Spleen (tissue), 7 donors: Measurements from ENCODE around the gene FSTL4.

Source experiments
- CTCF ChIP-seq, 11 experiments: fragments of 200-600 bp in 7 of 11; fragments of 450-650 bp in 4 of 11; sonication (generic) in 4 of 11; IDR thresholded peaks in 8 of 11; conservative IDR thresholded peaks in 3 of 11; 1 replicate in 7 of 11; 2 replicates in 4 of 11; pipeline versions ENCODE4 v1.4.0 to v1.8.0; 2016 to 2021; ENCODE audit warnings: antibody characterized with exemption in 11 of 11, inconsistent platforms in 4 of 11, mild to moderate bottlenecking in 1 of 11
- POLR2A ChIP-seq, 3 donors: fragments of 450-650 bp; IDR thresholded peaks; one replicate each; pipeline ENCODE4 v1.5.1; 2017; ENCODE audit warnings: antibody characterized with exemption in 3 of 3, mild to moderate bottlenecking in 1 of 3
- POLR2AphosphoS5 ChIP-seq, 3 donors: sonication (generic); formaldehyde crosslinking; IDR thresholded peaks; one replicate each; pipeline ENCODE4 v1.5.1; 2017; ENCODE audit warnings: antibody characterized with exemption in 3 of 3
- donor health status: DM: no; HTN: no; CAD: no; lungs with moderate emphysema.
- donor health status: DM: no; HTN: no; CAD: no.
- donor health status: DM: no; HTN: no; CAD: no.

- no peak for TF ChIP-seq CTCF (IDR thresholded peaks at IDR 0.05 in 8 of 11, conservative IDR thresholded peaks at IDR 0.05 in 3 of 11)
- no peak for TF ChIP-seq POLR2A (IDR thresholded peaks at IDR 0.05)
- TF ChIP-seq POLR2AphosphoS5 (IDR thresholded peaks at IDR 0.05) = no peak
Measured at GRCh38 chr5:133245191-133246052, 366.9 kb downstream of the FSTL4 start.
